Measurements from ENCODE around the gene EEF1E1. TPM values are rescaled to one million over a fixed set of nuclear protein-coding genes. Genes with fewer than 3 reads are reported as not detected.

EEF1E1 gene
- total and polyA plus RNA-seq, 4 donors, result 12.9 to 30.6 (median 18.3) TPM

DNA sequence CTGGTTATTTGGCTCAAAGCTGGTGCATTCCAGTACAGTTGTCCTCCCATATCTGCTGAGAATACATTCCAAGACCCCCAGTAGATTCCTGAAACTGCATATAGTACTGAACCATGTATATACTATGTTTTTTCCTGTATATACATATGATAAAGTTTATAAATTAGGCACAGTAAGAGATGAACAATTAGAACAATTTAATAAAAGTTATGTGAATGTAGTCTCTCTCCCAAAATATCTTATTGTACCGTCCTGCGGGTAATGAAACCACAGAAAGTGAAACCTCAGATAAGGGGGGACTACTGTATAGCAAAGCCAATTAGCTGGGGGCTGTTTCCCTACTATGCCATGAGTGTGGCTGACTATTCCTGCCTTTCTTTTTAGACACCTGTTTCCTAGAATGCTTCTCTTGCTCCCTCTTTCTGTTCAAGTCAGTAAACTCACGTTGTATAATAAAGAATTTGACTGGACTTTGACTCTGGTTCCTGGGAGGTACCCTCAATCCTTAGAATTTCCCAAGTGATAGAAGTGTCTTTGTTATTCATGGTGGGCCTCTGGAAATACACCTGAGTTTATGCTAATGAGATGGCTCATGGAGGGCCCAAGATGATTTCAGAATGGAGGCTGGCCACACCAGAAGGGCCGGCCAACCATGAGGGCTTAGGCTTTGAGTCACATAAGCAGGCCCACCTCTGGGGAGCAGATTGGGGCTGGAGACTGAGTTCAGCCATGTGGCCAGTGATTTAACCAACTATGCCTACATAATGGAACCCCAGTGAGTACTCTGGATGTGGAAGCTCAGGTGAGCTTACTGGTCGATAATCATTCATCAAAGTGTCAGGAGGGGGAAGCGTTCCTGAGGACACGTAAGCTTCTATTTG, 37.5 kb downstream of the EEF1E1 start:
- peak overlapping the region; percentile 78 to 92 for H3K27ac ChIP-seq (ENCODE audit: low read depth in 1 of 2, low read length in 2 of 2)
- 60% methylated on average over 7 of the region's 7 CpGs for WGBS
- H3K4me1 ChIP-seq (ENCODE audit: control insufficient read depth in 4 of 4, insufficient read depth in 4 of 4, low read length in 3 of 4), result peaks cover 6 to 28% (median 15%) of the 10 kb centered on the region in 4 donors
- no peak for DNase-seq (ENCODE audit: low spot score)
- peak overlapping the region in 1 of 3 donors; percentile 84 for H3K4me3 ChIP-seq (ENCODE audit: low read depth in 1 of 3, low read length in 3 of 3)
- H3K9ac ChIP-seq (ENCODE audit: low read depth in 1 of 2, low read length in 2 of 2), result peak overlapping the region; percentile 21 to 80
- no peaks in the 10 kb centered on the region for H3K9me3 ChIP-seq (ENCODE audit: control insufficient read depth in 4 of 4, low read length in 3 of 4)
- H3K27me3 ChIP-seq (ENCODE audit: control insufficient read depth in 4 of 4, insufficient read depth in 4 of 4, low read length in 3 of 4), result no peaks in the 10 kb centered on the region
- H3K36me3 ChIP-seq (ENCODE audit: control insufficient read depth in 4 of 4, insufficient read depth in 3 of 4, low read depth in 1 of 4, low read length in 3 of 4), result peaks cover 0 to 8% (median 5%) of the 10 kb centered on the region in 4 donors
- TF ChIP-seq TAF1 (conservative IDR thresholded peaks at IDR 0.05), result peak; percentile 59
- peak; percentile 96 for TF ChIP-seq YY1 (IDR thresholded peaks at IDR 0.05)
- peak in 1 of 2 donors; percentile 22 for TF ChIP-seq JUND (IDR thresholded peaks at IDR 0.05)
- peak; percentile 8 for TF ChIP-seq SP1 (IDR thresholded peaks at IDR 0.05)
- TF ChIP-seq, protein P1, sequence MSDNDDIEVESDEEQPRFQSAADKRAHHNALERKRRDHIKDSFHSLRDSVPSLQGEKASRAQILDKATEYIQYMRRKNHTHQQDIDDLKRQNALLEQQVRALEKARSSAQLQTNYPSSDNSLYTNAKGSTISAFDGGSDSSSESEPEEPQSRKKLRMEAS (IDR thresholded peaks at IDR 0.05), result no peak
- TF ChIP-seq GABPA (IDR thresholded peaks at IDR 0.05 in 1 of 2, conservative IDR thresholded peaks at IDR 0.05 in 1 of 2), result no peak
- peak in 1 of 2 donors; percentile 21 for TF ChIP-seq HNF4A (conservative IDR thresholded peaks at IDR 0.05)

DNA sequence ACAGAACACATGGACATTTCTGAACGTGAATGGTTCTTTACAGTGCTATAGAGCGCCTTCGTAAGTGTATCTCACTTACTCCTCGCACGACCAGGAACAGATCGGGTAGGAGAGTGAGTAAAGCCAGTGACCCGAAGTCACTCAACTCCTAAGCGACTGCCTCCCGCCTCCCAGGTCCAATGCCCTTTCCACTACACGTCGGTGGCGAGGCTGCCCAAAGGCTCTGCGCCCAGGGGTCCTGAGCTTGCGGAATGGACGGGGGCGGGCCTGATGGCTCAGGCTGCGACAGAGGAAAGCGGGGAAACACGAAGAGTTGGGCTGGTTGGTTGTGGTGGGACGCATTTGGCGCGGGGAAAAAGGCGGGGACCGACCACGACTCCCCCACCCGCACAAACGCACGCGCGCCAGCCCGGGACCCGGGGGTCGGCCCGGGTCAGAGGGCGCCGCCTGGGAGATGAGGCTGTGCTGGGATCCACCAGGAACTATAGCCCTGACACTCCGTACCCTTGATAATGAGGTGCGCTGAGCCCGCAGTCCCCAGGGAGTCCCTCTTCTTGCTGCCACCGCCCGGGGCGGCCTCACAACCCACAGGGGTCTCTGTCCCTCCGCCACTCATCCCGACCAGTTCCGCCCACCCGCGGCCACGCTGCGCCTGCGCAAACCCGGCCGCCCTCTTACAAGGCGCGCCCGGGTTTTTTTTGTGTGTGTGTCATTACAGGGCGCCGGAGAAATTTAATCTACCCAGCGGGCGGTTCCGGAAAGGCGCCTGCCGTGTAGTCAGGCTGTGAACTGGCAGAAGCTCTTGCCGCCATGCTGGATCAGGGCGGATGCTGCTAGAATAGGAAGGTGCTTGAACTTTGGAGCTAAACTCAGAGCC, 38.3 kb downstream of the EEF1E1 start, which contains the start of gene BLOC1S5:
TSS of gene BLOC1S5 (minus strand) at position 629 of the 877 bp plus-strand sequence. CDS start at position 616, 13 bp downstream.
- Histone ChIP-seq H3K4me1 (ENCODE audit: control insufficient read depth in 4 of 4, insufficient read depth in 4 of 4, low read length in 3 of 4) (peaks cover 6 to 28% (median 15%) of the 10 kb centered on the region in 4 donors), H3K27me3 (ENCODE audit: control insufficient read depth in 4 of 4, insufficient read depth in 4 of 4, low read length in 3 of 4) (no peaks in the 10 kb centered on the region), H3K36me3 (ENCODE audit: control insufficient read depth in 4 of 4, insufficient read depth in 3 of 4, low read depth in 1 of 4, low read length in 3 of 4) (peaks cover 0 to 11% (median 7%) of the 10 kb centered on the region in 4 donors), H3K27ac (ENCODE audit: low read depth in 1 of 2, low read length in 2 of 2) (peak within 1 kb of the TSS; percentile 78 to 92), H3K9ac (ENCODE audit: low read depth in 1 of 2, low read length in 2 of 2) (peak within 1 kb of the TSS; percentile 80 to 87), H3K4me3 (ENCODE audit: low read depth in 1 of 3, low read length in 3 of 3) (peak within 1 kb of the TSS; percentile 84 to 99 (median 91)), H3K9me3 (ENCODE audit: control insufficient read depth in 4 of 4, low read length in 3 of 4) (no peaks in the 10 kb centered on the region)
- TF ChIP-seq YY1 (IDR thresholded peaks at IDR 0.05), result peak; percentile 100
- TF ChIP-seq GABPA (IDR thresholded peaks at IDR 0.05 in 1 of 2, conservative IDR thresholded peaks at IDR 0.05 in 1 of 2), result peak; percentile 68 to 91
- TF ChIP-seq NR2F2 (IDR thresholded peaks at IDR 0.05), result peak; percentile 77
- peak; percentile 78 to 81 for TF ChIP-seq RXRA (IDR thresholded peaks at IDR 0.05)
- TF ChIP-seq FOXA1 (IDR thresholded peaks at IDR 0.05), result peak; percentile 12
- TF ChIP-seq, protein P2, sequence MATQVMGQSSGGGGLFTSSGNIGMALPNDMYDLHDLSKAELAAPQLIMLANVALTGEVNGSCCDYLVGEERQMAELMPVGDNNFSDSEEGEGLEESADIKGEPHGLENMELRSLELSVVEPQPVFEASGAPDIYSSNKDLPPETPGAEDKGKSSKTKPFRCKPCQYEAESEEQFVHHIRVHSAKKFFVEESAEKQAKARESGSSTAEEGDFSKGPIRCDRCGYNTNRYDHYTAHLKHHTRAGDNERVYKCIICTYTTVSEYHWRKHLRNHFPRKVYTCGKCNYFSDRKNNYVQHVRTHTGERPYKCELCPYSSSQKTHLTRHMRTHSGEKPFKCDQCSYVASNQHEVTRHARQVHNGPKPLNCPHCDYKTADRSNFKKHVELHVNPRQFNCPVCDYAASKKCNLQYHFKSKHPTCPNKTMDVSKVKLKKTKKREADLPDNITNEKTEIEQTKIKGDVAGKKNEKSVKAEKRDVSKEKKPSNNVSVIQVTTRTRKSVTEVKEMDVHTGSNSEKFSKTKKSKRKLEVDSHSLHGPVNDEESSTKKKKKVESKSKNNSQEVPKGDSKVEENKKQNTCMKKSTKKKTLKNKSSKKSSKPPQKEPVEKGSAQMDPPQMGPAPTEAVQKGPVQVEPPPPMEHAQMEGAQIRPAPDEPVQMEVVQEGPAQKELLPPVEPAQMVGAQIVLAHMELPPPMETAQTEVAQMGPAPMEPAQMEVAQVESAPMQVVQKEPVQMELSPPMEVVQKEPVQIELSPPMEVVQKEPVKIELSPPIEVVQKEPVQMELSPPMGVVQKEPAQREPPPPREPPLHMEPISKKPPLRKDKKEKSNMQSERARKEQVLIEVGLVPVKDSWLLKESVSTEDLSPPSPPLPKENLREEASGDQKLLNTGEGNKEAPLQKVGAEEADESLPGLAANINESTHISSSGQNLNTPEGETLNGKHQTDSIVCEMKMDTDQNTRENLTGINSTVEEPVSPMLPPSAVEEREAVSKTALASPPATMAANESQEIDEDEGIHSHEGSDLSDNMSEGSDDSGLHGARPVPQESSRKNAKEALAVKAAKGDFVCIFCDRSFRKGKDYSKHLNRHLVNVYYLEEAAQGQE (IDR thresholded peaks at IDR 0.05), result peak; percentile 74
- TF ChIP-seq, protein P3, sequence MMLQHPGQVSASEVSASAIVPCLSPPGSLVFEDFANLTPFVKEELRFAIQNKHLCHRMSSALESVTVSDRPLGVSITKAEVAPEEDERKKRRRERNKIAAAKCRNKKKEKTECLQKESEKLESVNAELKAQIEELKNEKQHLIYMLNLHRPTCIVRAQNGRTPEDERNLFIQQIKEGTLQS (IDR thresholded peaks at IDR 0.05), result peak; percentile 75
- TF ChIP-seq EGR1 (IDR thresholded peaks at IDR 0.05; ENCODE audit: low read depth in 2 of 2), result peak; percentile 53 to 82
- TF ChIP-seq HNF4A (conservative IDR thresholded peaks at IDR 0.05), result peak; percentile 85 to 88
- peak; percentile 38 for TF ChIP-seq FOXA2 (IDR thresholded peaks at IDR 0.05)
- TF ChIP-seq, protein P4, sequence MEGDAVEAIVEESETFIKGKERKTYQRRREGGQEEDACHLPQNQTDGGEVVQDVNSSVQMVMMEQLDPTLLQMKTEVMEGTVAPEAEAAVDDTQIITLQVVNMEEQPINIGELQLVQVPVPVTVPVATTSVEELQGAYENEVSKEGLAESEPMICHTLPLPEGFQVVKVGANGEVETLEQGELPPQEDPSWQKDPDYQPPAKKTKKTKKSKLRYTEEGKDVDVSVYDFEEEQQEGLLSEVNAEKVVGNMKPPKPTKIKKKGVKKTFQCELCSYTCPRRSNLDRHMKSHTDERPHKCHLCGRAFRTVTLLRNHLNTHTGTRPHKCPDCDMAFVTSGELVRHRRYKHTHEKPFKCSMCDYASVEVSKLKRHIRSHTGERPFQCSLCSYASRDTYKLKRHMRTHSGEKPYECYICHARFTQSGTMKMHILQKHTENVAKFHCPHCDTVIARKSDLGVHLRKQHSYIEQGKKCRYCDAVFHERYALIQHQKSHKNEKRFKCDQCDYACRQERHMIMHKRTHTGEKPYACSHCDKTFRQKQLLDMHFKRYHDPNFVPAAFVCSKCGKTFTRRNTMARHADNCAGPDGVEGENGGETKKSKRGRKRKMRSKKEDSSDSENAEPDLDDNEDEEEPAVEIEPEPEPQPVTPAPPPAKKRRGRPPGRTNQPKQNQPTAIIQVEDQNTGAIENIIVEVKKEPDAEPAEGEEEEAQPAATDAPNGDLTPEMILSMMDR (IDR thresholded peaks at IDR 0.05; ENCODE audit: low read depth, low read length, missing input control), result peak; percentile 9
- TF ChIP-seq, protein P1 (IDR thresholded peaks at IDR 0.05), result peak; percentile 78
- TF ChIP-seq, protein P5, sequence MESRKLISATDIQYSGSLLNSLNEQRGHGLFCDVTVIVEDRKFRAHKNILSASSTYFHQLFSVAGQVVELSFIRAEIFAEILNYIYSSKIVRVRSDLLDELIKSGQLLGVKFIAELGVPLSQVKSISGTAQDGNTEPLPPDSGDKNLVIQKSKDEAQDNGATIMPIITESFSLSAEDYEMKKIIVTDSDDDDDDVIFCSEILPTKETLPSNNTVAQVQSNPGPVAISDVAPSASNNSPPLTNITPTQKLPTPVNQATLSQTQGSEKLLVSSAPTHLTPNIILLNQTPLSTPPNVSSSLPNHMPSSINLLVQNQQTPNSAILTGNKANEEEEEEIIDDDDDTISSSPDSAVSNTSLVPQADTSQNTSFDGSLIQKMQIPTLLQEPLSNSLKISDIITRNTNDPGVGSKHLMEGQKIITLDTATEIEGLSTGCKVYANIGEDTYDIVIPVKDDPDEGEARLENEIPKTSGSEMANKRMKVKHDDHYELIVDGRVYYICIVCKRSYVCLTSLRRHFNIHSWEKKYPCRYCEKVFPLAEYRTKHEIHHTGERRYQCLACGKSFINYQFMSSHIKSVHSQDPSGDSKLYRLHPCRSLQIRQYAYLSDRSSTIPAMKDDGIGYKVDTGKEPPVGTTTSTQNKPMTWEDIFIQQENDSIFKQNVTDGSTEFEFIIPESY (IDR thresholded peaks at IDR 0.05), result peak; percentile 95
- TF ChIP-seq TAF1 (conservative IDR thresholded peaks at IDR 0.05), result no peak
- TF ChIP-seq HNF4G (IDR thresholded peaks at IDR 0.05), result peak; percentile 70
- TF ChIP-seq RAD21 (IDR thresholded peaks at IDR 0.05), result peak; percentile 23 to 47
- peak; percentile 59 to 72 for TF ChIP-seq JUND (IDR thresholded peaks at IDR 0.05)
- peak; percentile 93 for TF ChIP-seq SP1 (IDR thresholded peaks at IDR 0.05)
- WGBS, result under 1% methylated on average over 64 of the region's 64 CpGs
- DNase-seq (ENCODE audit: low spot score), result peak; percentile 93

All from liver (tissue), 9 donors.